H1 (cell line): ENCODE data around the gene EGLN2. TPM values are rescaled to one million over a fixed set of nuclear protein-coding genes. Genes with fewer than 3 reads are reported as not detected.

Experiments
- CTCF ChIA-PET: fragments of 300-600 bp; sonication (Branson Sonifier 250); formaldehyde crosslinking; loops from one replicate; lab custom pipeline; 2021; ENCODE audit not compliant: partially characterized antibody; lab: Charles Lee
- POLR2A ChIA-PET: fragments of 300-600 bp; sonication (Branson Sonifier 250); formaldehyde crosslinking; loops from one replicate; lab custom pipeline; 2021; ENCODE audit warnings: inconsistent platforms; ENCODE audit not compliant: partially characterized antibody; lab: Charles Lee
- DNase-seq, 2 experiments: peaks; one replicate each; pipeline versions ENCODE4 v3.0.0 to v3.0.0-alpha.2; 2010 to 2022; ENCODE audit warnings: low spot score in 2 of 2, low read depth in 1 of 2, mixed read lengths in 1 of 2
- FAIRE-seq: peaks from 2 replicates; lab custom pipeline; 2011; peaks lifted over from hg19 to GRCh38; lab: Jason Lieb, UNC
- H2AFZ ChIP-seq: 2 replicates; pipeline ENCODE4 v1.8.1; 2012; ENCODE audit warnings: low read length, inconsistent platforms
- H2AK5ac ChIP-seq: 2 replicates; pipeline ENCODE4 v1.6.1; 2013; ENCODE audit warnings: low read depth, low read length
- H2BK120ac ChIP-seq: replicated peaks from 2 replicates; pipeline ENCODE3; 2013; ENCODE audit warnings: low read depth, low read length, inconsistent platforms
- H2BK12ac ChIP-seq: 2 replicates; pipeline ENCODE4 v1.6.1; 2013; ENCODE audit warnings: low read depth, low read length
- H2BK15ac ChIP-seq: 2 replicates; pipeline ENCODE4 v1.6.1; 2013; ENCODE audit warnings: low read length
- H2BK20ac ChIP-seq: 2 replicates; pipeline ENCODE4 v1.6.1; 2013; ENCODE audit warnings: low read length
- H2BK5ac ChIP-seq: 2 replicates; pipeline ENCODE4 v1.6.1; 2013; ENCODE audit warnings: low read depth, low read length
- H3K14ac ChIP-seq: 2 replicates; pipeline ENCODE4 v1.6.1; 2013; ENCODE audit warnings: inconsistent platforms; ENCODE audit not compliant: insufficient read length
- H3K18ac ChIP-seq: 2 replicates; pipeline ENCODE4 v1.6.1; 2013; ENCODE audit warnings: low read length; ENCODE audit errors: extremely low read depth
- H3K23ac ChIP-seq: 2 replicates; pipeline ENCODE4 v1.6.1; 2013; ENCODE audit warnings: inconsistent platforms; ENCODE audit not compliant: insufficient read length
- H3K23me2 ChIP-seq: 2 replicates; pipeline ENCODE4 v1.6.1; 2013; ENCODE audit warnings: low read depth, low read length
- H3K27ac ChIP-seq: 2 replicates; pipeline ENCODE4 v1.6.1; 2011; ENCODE audit warnings: low read depth, low read length, inconsistent platforms
- H3K27me3 ChIP-seq, 4 experiments: replicated peaks in 1 of 4; 1 replicate in 1 of 4; 2 replicates in 3 of 4; pipeline versions ENCODE4 v1.6.1 to v1.8.1; 2011 to 2013; ENCODE audit warnings: low read length in 3 of 4, mild to moderate bottlenecking in 3 of 4, inconsistent platforms in 2 of 4, mixed read lengths in 2 of 4, moderate library complexity in 1 of 4; ENCODE audit not compliant: control insufficient read depth in 3 of 4, insufficient read depth in 3 of 4; ENCODE audit errors: extremely low read depth in 1 of 4
- H3K36me3 ChIP-seq, 4 experiments: 2 replicates each; pipeline versions ENCODE4 v1.6.1 to v1.8.1; 2011 to 2013; ENCODE audit warnings: mild to moderate bottlenecking in 4 of 4, low read length in 3 of 4, moderate library complexity in 2 of 4, control low read depth in 1 of 4, inconsistent platforms in 1 of 4; ENCODE audit not compliant: insufficient read depth in 4 of 4, control insufficient read depth in 2 of 4
- H3K4ac ChIP-seq: replicated peaks from 2 replicates; pipeline ENCODE3; 2013; ENCODE audit warnings: low read length, low read depth, mixed read lengths, inconsistent platforms; ENCODE audit not compliant: insufficient read length
- H3K4me1 ChIP-seq, 4 experiments: replicated peaks in 1 of 4; 1 replicate in 1 of 4; 2 replicates in 3 of 4; pipeline versions ENCODE4 v1.6.1 to v1.8.1; 2011 to 2013; ENCODE audit warnings: low read length in 3 of 4, inconsistent platforms in 2 of 4, mixed read lengths in 1 of 4; ENCODE audit not compliant: insufficient read depth in 4 of 4, control insufficient read depth in 3 of 4
- H3K4me2 ChIP-seq, 2 experiments: 2 replicates each; pipeline versions ENCODE4 v1.6.1 to v1.8.1; 2011 to 2013; ENCODE audit warnings: low read depth in 2 of 2, low read length in 2 of 2, control low read depth in 1 of 2, inconsistent platforms in 1 of 2, mild to moderate bottlenecking in 1 of 2; ENCODE audit not compliant: insufficient read depth in 1 of 2
- H3K4me3 ChIP-seq, 4 experiments: fragments of 200-600, 300-600 bp in 1 of 4; sonication (generic), shearing (Covaris generic), sonication (Bioruptor Twin) in 1 of 4; 2 replicates each; pipeline versions ENCODE4 v1.5.1 to v1.8.1; 2011 to 2016; ENCODE audit warnings: low read length in 4 of 4, low read depth in 3 of 4, control low read depth in 2 of 4, inconsistent platforms in 2 of 4, mild to moderate bottlenecking in 2 of 4, mixed read lengths in 1 of 4, moderate library complexity in 1 of 4; ENCODE audit not compliant: insufficient read depth in 2 of 4; ENCODE audit errors: extremely low read depth in 1 of 4
- H3K56ac ChIP-seq: replicated peaks from 2 replicates; pipeline ENCODE3; 2013; ENCODE audit warnings: low read depth, mild to moderate bottlenecking, mixed read lengths, low read length, inconsistent platforms; ENCODE audit not compliant: insufficient read length
- H3K79me1 ChIP-seq: 2 replicates; pipeline ENCODE4 v1.6.1; 2013; ENCODE audit warnings: low read depth, low read length, control low read depth
- H3K79me2 ChIP-seq, 2 experiments: 2 replicates each; pipeline versions ENCODE4 v1.6.1 to v1.8.1; 2012 to 2013; ENCODE audit warnings: low read length in 2 of 2, mild to moderate bottlenecking in 2 of 2, inconsistent platforms in 1 of 2; ENCODE audit not compliant: insufficient read depth in 2 of 2, control insufficient read depth in 1 of 2
- H3K9ac ChIP-seq, 4 experiments: replicated peaks in 1 of 4; 1 replicate in 1 of 4; 2 replicates in 3 of 4; pipeline versions ENCODE4 v1.6.1 to v1.8.1; 2011 to 2013; ENCODE audit warnings: low read depth in 3 of 4, low read length in 3 of 4, control low read depth in 2 of 4, mild to moderate bottlenecking in 2 of 4, moderate library complexity in 2 of 4, inconsistent platforms in 1 of 4; ENCODE audit errors: extremely low read depth in 1 of 4
- H3K9me3 ChIP-seq, 2 experiments: 2 replicates each; pipeline versions ENCODE4 v1.6.1 to v1.8.1; 2012 to 2013; ENCODE audit warnings: mild to moderate bottlenecking in 2 of 2, moderate library complexity in 2 of 2, control low read depth in 1 of 2, inconsistent platforms in 1 of 2, low read depth in 1 of 2, low read length in 1 of 2, mixed read lengths in 1 of 2; ENCODE audit not compliant: insufficient read depth in 2 of 2
- H4K20me1 ChIP-seq, 2 experiments: replicated peaks in 1 of 2; 2 replicates each; pipeline versions ENCODE3 to v1.8.1; 2011 to 2013; ENCODE audit warnings: inconsistent platforms in 2 of 2, low read length in 2 of 2, mild to moderate bottlenecking in 1 of 2; ENCODE audit not compliant: insufficient read depth in 2 of 2, control insufficient read depth in 1 of 2
- H4K5ac ChIP-seq: 2 replicates; pipeline ENCODE4 v1.6.1; 2013; ENCODE audit warnings: low read length, low read depth, mixed read lengths, inconsistent platforms; ENCODE audit not compliant: insufficient read length
- H4K8ac ChIP-seq: 2 replicates; pipeline ENCODE4 v1.8.0; 2013; ENCODE audit warnings: mild to moderate bottlenecking, moderate library complexity, low read length, inconsistent platforms; ENCODE audit not compliant: insufficient read depth; ENCODE audit errors: extremely low read depth
- H4K91ac ChIP-seq: replicated peaks from 2 replicates; pipeline ENCODE3; 2013; ENCODE audit warnings: low read length, mixed read lengths, inconsistent platforms; ENCODE audit not compliant: insufficient read length
- BRCA1 ChIP-seq: IDR thresholded peaks from 2 replicates; pipeline ENCODE4 v1.6.1; 2012; ENCODE audit warnings: low read depth, low read length, improper control_type of control experiment
- CBX5 ChIP-seq: fragments of 300-800, 300-1000 bp; sonication (generic); IDR thresholded peaks from 2 replicates; pipeline ENCODE4 v1.7.1; 2016; ENCODE audit warnings: antibody characterized with exemption, low read length, low read depth
- HDAC6 ChIP-seq: IDR thresholded peaks from one replicate; pipeline ENCODE4 v1.7.1; 2012; ENCODE audit warnings: low read depth, mild to moderate bottlenecking, inconsistent platforms, low read length, moderate library complexity
- JUND ChIP-seq: IDR thresholded peaks from 2 replicates; pipeline ENCODE4 v1.6.1; 2011; ENCODE audit warnings: mild to moderate bottlenecking, improper control_type of control experiment, low read length
- PHF8 ChIP-seq: fragments of 200-600 bp; sonication (generic); conservative IDR thresholded peaks from 2 replicates; pipeline ENCODE4 v1.7.1; 2012; ENCODE audit warnings: low read depth, mild to moderate bottlenecking, inconsistent platforms, low read length, moderate library complexity
- TAF1 ChIP-seq: IDR thresholded peaks from 2 replicates; pipeline ENCODE4 v1.6.1; 2011; ENCODE audit warnings: mild to moderate bottlenecking, low read depth, low read length
- WGBS, 2 experiments: shearing (Covaris generic) in 1 of 2; methylation state at CpG; one replicate each; pipeline versions ENCODE4 v1.1.6 to v1.1.7; 2013 to 2015; ENCODE audit warnings: low lambda C conversion rate in 2 of 2, mixed read lengths in 2 of 2, inconsistent platforms in 1 of 2, low coverage in 1 of 2, missing lambda C conversion rate in 1 of 2; ENCODE audit not compliant: insufficient replicate concordance in 2 of 2, insufficient coverage in 1 of 2, insufficient read length in 1 of 2; ENCODE audit errors: extremely low coverage in 1 of 2, missing lambda C conversion rate in 1 of 2; 5-methylcytosine and 5-hydroxymethylcytosine counted together
- polyA plus RNA-seq, 7 experiments: library from polyadenylated mRNA; depleted of rRNA in 3 of 7; stranded (reverse) in 5 of 7; unstranded in 2 of 7; fragments of >200 nt in 5 of 7; fragments of 200-250 nt in 2 of 7; gene quantifications; 1 replicate in 5 of 7; 2 replicates in 1 of 7; 4 replicates in 1 of 7; pipeline versions ENCODE4 v1.2.1 to v1.2.3, GENCODE V29; 2011 to 2013; ENCODE audit warnings: missing spikeins in 2 of 7, mixed read lengths in 2 of 7
- total RNA-seq: library from RNA; stranded (reverse); fragmentation: NEBNext Ultra II Directional; extraction: Animal tissue kit (Norgen Biotek cat#: 25700); gene quantifications from 2 replicates; pipeline ENCODE4 v1.2.1, GENCODE V29; 2021

EGLN2 gene
- total and polyA plus RNA-seq, 2 of the 8 experiments (the other 6 are each of a cell fraction or from before 2014, with no cell fraction given): 86.9 to 103 TPM

DNA sequence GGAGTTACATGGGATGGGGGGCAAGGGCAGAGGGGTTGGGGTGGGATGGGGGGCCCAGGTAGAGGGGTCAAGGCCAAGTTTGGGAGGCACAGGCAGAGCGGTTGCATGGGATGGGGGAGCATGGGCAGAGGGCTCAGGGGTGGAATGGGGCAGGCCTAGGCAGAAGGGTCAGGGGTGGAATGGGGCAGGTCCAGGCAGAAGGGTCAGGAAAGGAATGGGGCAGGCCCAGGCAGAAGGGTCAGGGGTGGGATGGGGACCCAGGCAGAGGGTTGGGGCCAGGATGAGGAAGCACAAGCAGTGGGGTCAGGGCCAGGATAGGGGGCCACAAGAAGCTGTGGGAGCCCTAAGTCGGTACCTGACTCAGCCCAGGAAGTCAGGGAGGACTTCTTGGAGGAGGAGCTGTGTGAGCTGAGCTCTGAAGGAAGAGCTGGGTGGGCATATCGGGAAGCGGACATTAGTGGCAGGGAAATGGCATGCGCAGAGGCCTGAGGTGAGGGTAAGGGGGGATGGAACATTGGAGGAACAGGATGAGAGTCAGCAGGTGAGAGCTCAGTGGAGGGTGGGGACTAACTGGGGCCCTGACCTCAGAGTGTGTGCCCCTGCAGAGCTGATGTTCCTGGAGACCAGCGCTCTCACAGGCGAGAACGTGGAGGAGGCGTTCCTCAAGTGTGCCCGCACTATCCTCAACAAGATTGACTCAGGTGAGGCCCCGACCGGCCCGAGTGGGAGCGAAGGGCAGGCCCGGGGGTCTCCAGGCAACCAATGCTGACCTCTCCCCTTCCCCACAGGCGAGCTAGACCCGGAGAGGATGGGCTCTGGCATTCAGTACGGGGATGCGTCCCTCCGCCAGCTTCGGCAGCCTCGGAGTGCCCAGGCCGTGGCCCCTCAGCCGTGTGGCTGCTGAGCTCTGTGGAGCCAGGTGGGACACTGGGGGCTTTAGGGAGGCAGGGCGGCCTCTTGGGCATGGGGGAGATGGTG is 12.6 kb upstream of the EGLN2 start:
- Histone ChIP-seq H3K4me2 (no peak overlapping the region), H2BK120ac (no peak overlapping the region), H3K56ac (no peak overlapping the region), H3K4me1 (no peaks in the 10 kb centered on the region), H3K4me3 (no peak overlapping the region), H3K79me1 (no peaks in the 10 kb centered on the region), H4K20me1 (no peaks in the 10 kb centered on the region), H4K91ac (no peak overlapping the region), H3K9me3 (no peaks in the 10 kb centered on the region), H3K23me2 (no peaks in the 10 kb centered on the region), H2BK5ac (no peak overlapping the region), H3K9ac (peak overlapping the region in 1 of 4 experiments; percentile 28; a peak in 1 of 7 replicates), H2AK5ac (no peak overlapping the region), H3K79me2 (no peaks in the 10 kb centered on the region), H3K27ac (no peak overlapping the region), H2BK15ac (no peak overlapping the region), H3K4ac (no peak overlapping the region), H2BK20ac (no peak overlapping the region), H4K5ac (no peak overlapping the region), H2AFZ (no peak overlapping the region), H3K18ac (no peak overlapping the region), H4K8ac (peak overlapping the region; percentile 53; the same call in 1 of the 2 replicates), H3K23ac (no peak overlapping the region), H2BK12ac (no peak overlapping the region), H3K14ac (no peak overlapping the region), H3K36me3 (no peaks in the 10 kb centered on the region; a peak in 1 of 8 replicates), H3K27me3 (no peaks in the 10 kb centered on the region)
- 91% methylated on average over 22 of the region's 25 CpGs; no CpG with 5 or more reads in 1 of the 2 experiments for WGBS, 2 experiments
- ChIA-PET CTCF (interaction anchor here (0.6 to 1.9 kb wide), 6 partner anchors 12 to 478 kb away, joined by 3 to 7 read pairs (median 5); partner anchors contain the start of gene EGLN2), POLR2A (interaction anchor here (0.7 to 4.0 kb wide), 13 partner anchors 9 to 96 kb away, joined by 3 to 22 read pairs (median 5); partner anchors contain the start of genes ACTMAP, EGLN2, NUMBL and RAB4B)
- DNase-seq (no peak), FAIRE-seq (no peak)
- TF ChIP-seq PHF8: no peak
- no peak for TF ChIP-seq TAF1
- no peak for TF ChIP-seq JUND
- TF ChIP-seq HDAC6: no peak
- TF ChIP-seq BRCA1: no peak
- TF ChIP-seq CBX5: no peak
